H1 (cell line): Measurements from ENCODE around the gene RNF146. TPM values are rescaled to one million over a fixed set of nuclear protein-coding genes. Genes with fewer than 3 reads are reported as not detected.
A peak's percentile ranks its signal among the peaks of the same experiment; 100 is the strongest.

Experiments used
- CTCF ChIA-PET: fragments of 300-600 bp; sonication (Branson Sonifier 250); formaldehyde crosslinking; loops from one replicate; lab custom pipeline; 2021; ENCODE audit not compliant: partially characterized antibody; lab: Charles Lee
- POLR2A ChIA-PET: fragments of 300-600 bp; sonication (Branson Sonifier 250); formaldehyde crosslinking; loops from one replicate; lab custom pipeline; 2021; ENCODE audit warnings: inconsistent platforms; ENCODE audit not compliant: partially characterized antibody; lab: Charles Lee
- DNase-seq, 2 experiments: peaks; one replicate each; pipeline versions ENCODE4 v3.0.0 to v3.0.0-alpha.2; 2010 to 2022; ENCODE audit warnings: low spot score in 2 of 2, low read depth in 1 of 2, mixed read lengths in 1 of 2
- FAIRE-seq: peaks from 2 replicates; lab custom pipeline; 2011; peaks lifted over from hg19 to GRCh38; lab: Jason Lieb, UNC
- H2AFZ ChIP-seq: 2 replicates; pipeline ENCODE4 v1.8.1; 2012; ENCODE audit warnings: low read length, inconsistent platforms
- H2AK5ac ChIP-seq: 2 replicates; pipeline ENCODE4 v1.6.1; 2013; ENCODE audit warnings: low read depth, low read length
- H2BK120ac ChIP-seq: replicated peaks from 2 replicates; pipeline ENCODE3; 2013; ENCODE audit warnings: low read depth, low read length, inconsistent platforms
- H2BK12ac ChIP-seq: 2 replicates; pipeline ENCODE4 v1.6.1; 2013; ENCODE audit warnings: low read depth, low read length
- H2BK15ac ChIP-seq: 2 replicates; pipeline ENCODE4 v1.6.1; 2013; ENCODE audit warnings: low read length
- H2BK20ac ChIP-seq: 2 replicates; pipeline ENCODE4 v1.6.1; 2013; ENCODE audit warnings: low read length
- H2BK5ac ChIP-seq: 2 replicates; pipeline ENCODE4 v1.6.1; 2013; ENCODE audit warnings: low read depth, low read length
- H3K14ac ChIP-seq: 2 replicates; pipeline ENCODE4 v1.6.1; 2013; ENCODE audit warnings: inconsistent platforms; ENCODE audit not compliant: insufficient read length
- H3K18ac ChIP-seq: 2 replicates; pipeline ENCODE4 v1.6.1; 2013; ENCODE audit warnings: low read length; ENCODE audit errors: extremely low read depth
- H3K23ac ChIP-seq: 2 replicates; pipeline ENCODE4 v1.6.1; 2013; ENCODE audit warnings: inconsistent platforms; ENCODE audit not compliant: insufficient read length
- H3K23me2 ChIP-seq: 2 replicates; pipeline ENCODE4 v1.6.1; 2013; ENCODE audit warnings: low read depth, low read length
- H3K27ac ChIP-seq: 2 replicates; pipeline ENCODE4 v1.6.1; 2011; ENCODE audit warnings: low read depth, low read length, inconsistent platforms
- H3K27me3 ChIP-seq, 4 experiments: replicated peaks in 1 of 4; 1 replicate in 1 of 4; 2 replicates in 3 of 4; pipeline versions ENCODE4 v1.6.1 to v1.8.1; 2011 to 2013; ENCODE audit warnings: low read length in 3 of 4, mild to moderate bottlenecking in 3 of 4, inconsistent platforms in 2 of 4, mixed read lengths in 2 of 4, moderate library complexity in 1 of 4; ENCODE audit not compliant: control insufficient read depth in 3 of 4, insufficient read depth in 3 of 4; ENCODE audit errors: extremely low read depth in 1 of 4
- H3K36me3 ChIP-seq, 4 experiments: 2 replicates each; pipeline versions ENCODE4 v1.6.1 to v1.8.1; 2011 to 2013; ENCODE audit warnings: mild to moderate bottlenecking in 4 of 4, low read length in 3 of 4, moderate library complexity in 2 of 4, control low read depth in 1 of 4, inconsistent platforms in 1 of 4; ENCODE audit not compliant: insufficient read depth in 4 of 4, control insufficient read depth in 2 of 4
- H3K4ac ChIP-seq: replicated peaks from 2 replicates; pipeline ENCODE3; 2013; ENCODE audit warnings: low read length, low read depth, mixed read lengths, inconsistent platforms; ENCODE audit not compliant: insufficient read length
- H3K4me1 ChIP-seq, 4 experiments: replicated peaks in 1 of 4; 1 replicate in 1 of 4; 2 replicates in 3 of 4; pipeline versions ENCODE4 v1.6.1 to v1.8.1; 2011 to 2013; ENCODE audit warnings: low read length in 3 of 4, inconsistent platforms in 2 of 4, mixed read lengths in 1 of 4; ENCODE audit not compliant: insufficient read depth in 4 of 4, control insufficient read depth in 3 of 4
- H3K4me2 ChIP-seq, 2 experiments: 2 replicates each; pipeline versions ENCODE4 v1.6.1 to v1.8.1; 2011 to 2013; ENCODE audit warnings: low read depth in 2 of 2, low read length in 2 of 2, control low read depth in 1 of 2, inconsistent platforms in 1 of 2, mild to moderate bottlenecking in 1 of 2; ENCODE audit not compliant: insufficient read depth in 1 of 2
- H3K4me3 ChIP-seq, 4 experiments: fragments of 200-600, 300-600 bp in 1 of 4; sonication (generic), shearing (Covaris generic), sonication (Bioruptor Twin) in 1 of 4; 2 replicates each; pipeline versions ENCODE4 v1.5.1 to v1.8.1; 2011 to 2016; ENCODE audit warnings: low read length in 4 of 4, low read depth in 3 of 4, control low read depth in 2 of 4, inconsistent platforms in 2 of 4, mild to moderate bottlenecking in 2 of 4, mixed read lengths in 1 of 4, moderate library complexity in 1 of 4; ENCODE audit not compliant: insufficient read depth in 2 of 4; ENCODE audit errors: extremely low read depth in 1 of 4
- H3K56ac ChIP-seq: replicated peaks from 2 replicates; pipeline ENCODE3; 2013; ENCODE audit warnings: low read depth, mild to moderate bottlenecking, mixed read lengths, low read length, inconsistent platforms; ENCODE audit not compliant: insufficient read length
- H3K79me1 ChIP-seq: 2 replicates; pipeline ENCODE4 v1.6.1; 2013; ENCODE audit warnings: low read depth, low read length, control low read depth
- H3K79me2 ChIP-seq, 2 experiments: 2 replicates each; pipeline versions ENCODE4 v1.6.1 to v1.8.1; 2012 to 2013; ENCODE audit warnings: low read length in 2 of 2, mild to moderate bottlenecking in 2 of 2, inconsistent platforms in 1 of 2; ENCODE audit not compliant: insufficient read depth in 2 of 2, control insufficient read depth in 1 of 2
- H3K9ac ChIP-seq, 4 experiments: replicated peaks in 1 of 4; 1 replicate in 1 of 4; 2 replicates in 3 of 4; pipeline versions ENCODE4 v1.6.1 to v1.8.1; 2011 to 2013; ENCODE audit warnings: low read depth in 3 of 4, low read length in 3 of 4, control low read depth in 2 of 4, mild to moderate bottlenecking in 2 of 4, moderate library complexity in 2 of 4, inconsistent platforms in 1 of 4; ENCODE audit errors: extremely low read depth in 1 of 4
- H3K9me3 ChIP-seq, 2 experiments: 2 replicates each; pipeline versions ENCODE4 v1.6.1 to v1.8.1; 2012 to 2013; ENCODE audit warnings: mild to moderate bottlenecking in 2 of 2, moderate library complexity in 2 of 2, control low read depth in 1 of 2, inconsistent platforms in 1 of 2, low read depth in 1 of 2, low read length in 1 of 2, mixed read lengths in 1 of 2; ENCODE audit not compliant: insufficient read depth in 2 of 2
- H4K20me1 ChIP-seq, 2 experiments: replicated peaks in 1 of 2; 2 replicates each; pipeline versions ENCODE3 to v1.8.1; 2011 to 2013; ENCODE audit warnings: inconsistent platforms in 2 of 2, low read length in 2 of 2, mild to moderate bottlenecking in 1 of 2; ENCODE audit not compliant: insufficient read depth in 2 of 2, control insufficient read depth in 1 of 2
- H4K5ac ChIP-seq: 2 replicates; pipeline ENCODE4 v1.6.1; 2013; ENCODE audit warnings: low read length, low read depth, mixed read lengths, inconsistent platforms; ENCODE audit not compliant: insufficient read length
- H4K8ac ChIP-seq: 2 replicates; pipeline ENCODE4 v1.8.0; 2013; ENCODE audit warnings: mild to moderate bottlenecking, moderate library complexity, low read length, inconsistent platforms; ENCODE audit not compliant: insufficient read depth; ENCODE audit errors: extremely low read depth
- H4K91ac ChIP-seq: replicated peaks from 2 replicates; pipeline ENCODE3; 2013; ENCODE audit warnings: low read length, mixed read lengths, inconsistent platforms; ENCODE audit not compliant: insufficient read length
- BRCA1 ChIP-seq: IDR thresholded peaks from 2 replicates; pipeline ENCODE4 v1.6.1; 2012; ENCODE audit warnings: low read depth, low read length, improper control_type of control experiment
- CEBPB ChIP-seq: IDR thresholded peaks from 2 replicates; pipeline ENCODE4 v1.6.1; 2012; ENCODE audit warnings: low read depth, low read length
- KDM1A ChIP-seq: fragments of 200-600, 300-600 bp; sonication (generic); IDR thresholded peaks from 2 replicates; pipeline ENCODE4 v1.7.1; 2016; ENCODE audit warnings: mild to moderate bottlenecking, low read length, borderline replicate concordance
- POU5F1 ChIP-seq: IDR thresholded peaks from 2 replicates; pipeline ENCODE4 v1.6.1; 2011; ENCODE audit warnings: low read depth, mild to moderate bottlenecking, low read length, moderate library complexity
- RFX5 ChIP-seq: IDR thresholded peaks from 2 replicates; pipeline ENCODE4 v1.6.1; 2011; ENCODE audit warnings: low read depth, low read length, improper control_type of control experiment, borderline replicate concordance
- SAP30 ChIP-seq: fragments of 300-600 bp; sonication (generic); IDR thresholded peaks from 2 replicates; pipeline ENCODE4 v1.7.1; 2012; ENCODE audit warnings: low read length, moderate library complexity, mild to moderate bottlenecking, inconsistent platforms; ENCODE audit not compliant: insufficient read depth, insufficient replicate concordance
- WGBS, 2 experiments: shearing (Covaris generic) in 1 of 2; methylation state at CpG; one replicate each; pipeline versions ENCODE4 v1.1.6 to v1.1.7; 2013 to 2015; ENCODE audit warnings: low lambda C conversion rate in 2 of 2, mixed read lengths in 2 of 2, inconsistent platforms in 1 of 2, low coverage in 1 of 2, missing lambda C conversion rate in 1 of 2; ENCODE audit not compliant: insufficient replicate concordance in 2 of 2, insufficient coverage in 1 of 2, insufficient read length in 1 of 2; ENCODE audit errors: extremely low coverage in 1 of 2, missing lambda C conversion rate in 1 of 2; 5-methylcytosine and 5-hydroxymethylcytosine counted together
- polyA plus RNA-seq, 7 experiments: library from polyadenylated mRNA; depleted of rRNA in 3 of 7; stranded (reverse) in 5 of 7; unstranded in 2 of 7; fragments of >200 nt in 5 of 7; fragments of 200-250 nt in 2 of 7; gene quantifications; 1 replicate in 5 of 7; 2 replicates in 1 of 7; 4 replicates in 1 of 7; pipeline versions ENCODE4 v1.2.1 to v1.2.3, GENCODE V29; 2011 to 2013; ENCODE audit warnings: missing spikeins in 2 of 7, mixed read lengths in 2 of 7
- total RNA-seq: library from RNA; stranded (reverse); fragmentation: NEBNext Ultra II Directional; extraction: Animal tissue kit (Norgen Biotek cat#: 25700); gene quantifications from 2 replicates; pipeline ENCODE4 v1.2.1, GENCODE V29; 2021

RNF146 gene
- total and polyA plus RNA-seq, 2 of the 8 experiments (the other 6 are each of a cell fraction or from before 2014, with no cell fraction given), result 16.1 to 30.8 TPM

DNA sequence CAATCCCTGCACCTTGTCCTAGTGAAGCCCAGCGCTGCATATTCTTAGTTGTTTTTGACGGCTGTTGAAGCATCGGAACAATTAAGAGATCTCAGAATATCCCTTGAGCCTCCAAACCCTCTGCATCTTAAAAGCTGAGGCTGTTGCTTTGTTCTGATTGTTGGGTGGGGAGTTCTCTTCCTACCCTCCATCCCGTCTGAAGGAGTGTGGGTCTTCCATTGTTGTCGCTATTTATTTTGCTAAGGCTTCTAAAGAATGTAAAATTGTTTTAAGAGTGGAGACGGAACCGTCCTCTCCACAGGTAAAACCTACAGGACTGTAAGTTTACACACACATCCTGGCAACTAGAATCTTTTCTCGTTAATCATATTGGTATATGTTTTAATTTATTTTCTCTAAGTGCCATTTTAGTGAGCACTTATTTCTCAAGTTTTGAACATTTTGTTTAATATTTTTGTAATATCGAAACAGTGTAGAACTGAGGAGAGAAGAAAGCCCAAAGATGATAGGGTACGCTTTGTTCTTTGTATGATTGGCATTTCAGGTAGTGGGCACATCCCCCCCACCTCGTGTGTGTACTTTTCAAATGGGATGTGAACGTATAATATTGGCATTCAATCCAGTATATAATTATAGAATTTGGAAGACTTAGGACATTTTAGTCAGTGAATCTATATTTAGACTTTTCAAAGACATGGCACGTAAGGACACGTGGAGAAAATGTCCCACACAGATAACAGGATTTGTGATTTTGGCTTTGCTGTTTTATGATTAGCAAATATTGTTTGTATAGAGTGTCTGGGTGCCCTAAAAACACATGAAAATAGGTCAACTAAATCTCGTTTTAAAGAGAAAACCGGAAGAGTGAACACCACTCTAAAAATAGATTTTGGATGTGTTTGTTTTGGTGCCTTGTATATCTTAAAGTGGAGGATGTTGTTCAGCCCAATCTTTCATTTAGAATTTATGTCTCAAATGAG, 1.3 kb downstream of the RNF146 start:
- Histone ChIP-seq H3K23me2 (no peaks in the 10 kb centered on the region), H3K79me2 (peaks cover 7 to 58% of the 10 kb centered on the region in 2 experiments; a peak in 3 of 4 replicates), H3K14ac (no peak overlapping the region), H2AFZ (no peak overlapping the region), H4K5ac (peak overlapping the region; percentile 49), H3K79me1 (no peaks in the 10 kb centered on the region), H2AK5ac (no peak overlapping the region), H3K4me2 (peak overlapping the region; percentile 62 to 74), H3K4me1 (peaks cover 0 to 5% (median 0%) of the 10 kb centered on the region in 4 experiments; a peak in 1 of 7 replicates), H4K8ac (peak overlapping the region; percentile 93; the same call in 1 of the 2 replicates), H3K56ac (peak overlapping the region; percentile 87), H3K36me3 (no peaks in the 10 kb centered on the region; a peak in 1 of 8 replicates), H3K9me3 (no peaks in the 10 kb centered on the region), H2BK15ac (no peak overlapping the region), H4K20me1 (peaks cover 3 to 12% of the 10 kb centered on the region in 2 experiments), H2BK120ac (no peak overlapping the region), H3K4me3 (peak overlapping the region; percentile 86 to 96 (median 90)), H3K27ac (peak overlapping the region; percentile 91), H2BK12ac (no peak overlapping the region; the same call in 1 of the 2 replicates), H3K4ac (no peak overlapping the region), H3K18ac (peak overlapping the region; percentile 53; the same call in 1 of the 2 replicates), H3K9ac (peak overlapping the region; percentile 90 to 99 (median 94)), H2BK20ac (no peak overlapping the region; the same call in 1 of the 2 replicates), H3K23ac (no peak overlapping the region), H4K91ac (no peak overlapping the region), H2BK5ac (peak overlapping the region; percentile 93), H3K27me3 (no peaks in the 10 kb centered on the region)
- POLR2A ChIA-PET, result interaction anchor here (0.6 to 3.6 kb wide), 9 partner anchors 8 to 1237 kb away, joined by 3 to 16 read pairs (median 3); no protein-coding TSS in a partner anchor
- FAIRE-seq (no peak), DNase-seq (no peak)
- CTCF ChIA-PET, result interaction anchor here (0.6 to 2.2 kb wide), 5 partner anchors 24 to 80 kb away, joined by 3 to 23 read pairs (median 3); no protein-coding TSS in a partner anchor
- 16% methylated on average over 16 of the region's 16 CpGs; no CpG with 5 or more reads in 1 of the 2 experiments for WGBS, 2 experiments
- TF ChIP-seq POU5F1 (no peak), CEBPB (no peak), SAP30 (peak; percentile 43), RFX5 (no peak), KDM1A (no peak), BRCA1 (no peak)
